T47D (cell line): ENCODE data around the gene CUL5.
"Not testable (repeated sequence)": the region's sequence is repeated elsewhere in the genome, so short reads cannot be mapped to it uniquely, and the experiment has no call there.

Experiments used
- DNase-seq, 2 experiments: peaks; one replicate each; pipeline versions ENCODE4 v3.0.0 to v3.0.0-alpha.2; 2011 to 2012; ENCODE audit warnings: low read depth in 1 of 2, low spot score in 1 of 2
- JUND ChIP-seq: IDR thresholded peaks from 2 replicates; pipeline ENCODE4 v1.6.1; 2012; ENCODE audit warnings: low read depth
- in situ Hi-C: cut with HindIII; loops from 2 replicates; pipeline ENCODE4 v1.10.0; 2016; ENCODE audit warnings: low sequenced_read_pairs, low pct_unique_long_range_greater_than_20kb

The CUL5 gene

GRCh38 chr11:108101090-108101775, 92.5 kb downstream of the CUL5 start:
- in situ Hi-C loops = no loop called here

GRCh38 chr11:108111126-108111525, 102.4 kb downstream of the CUL5 start:
- no peak for TF ChIP-seq JUND
- no peak for DNase-seq

More at GRCh38 chr11:108101090-108101775, 92.5 kb downstream of the CUL5 start:
- TF ChIP-seq JUND = no peak
- DNase-seq = no peak

GRCh38 chr11:108112057-108112456, 103.4 kb downstream of the CUL5 start:
- DNase-seq = no peak
- TF ChIP-seq JUND = no peak
- in situ Hi-C loops = no loop called here

More at GRCh38 chr11:108111126-108111525, 102.4 kb downstream of the CUL5 start:
- in situ Hi-C loops = no loop called here

- no peak for DNase-seq
- TF ChIP-seq JUND = no peak
- in situ Hi-C loops = no loop called here
Measured at GRCh38 chr11:108115500-108116140, 106.9 kb downstream of the CUL5 start.

GRCh38 chr11:108117746-108118371, 109.2 kb downstream of the CUL5 start:
- in situ Hi-C loops = no loop called here
- DNase-seq = peak; percentile 47 to 76
- TF ChIP-seq JUND = no peak

- in situ Hi-C loops, DNase-seq: not testable (repeated sequence)
Measured at GRCh38 chr11:108120936-108121273, 112.2 kb downstream of the CUL5 start.

GRCh38 chr11:108121274-108122155, 112.8 kb downstream of the CUL5 start, which contains the start of gene ACAT1:
Gene ACAT1, plus strand, starts transcription at chr11:108121567. Its CDS starts 40 bp downstream, at chr11:108121607.
- peak; percentile 93 to 97 for DNase-seq
- in situ Hi-C loops = no loop called here
- TF ChIP-seq JUND = no peak

- no peak for TF ChIP-seq JUND
- DNase-seq = peak in 1 of 2 experiments; percentile 36
- in situ Hi-C loops = no loop called here
Measured at GRCh38 chr11:108122166-108122628, 113.5 kb downstream of the CUL5 start.

- in situ Hi-C loops = no loop called here
- TF ChIP-seq JUND = no peak
- DNase-seq = no peak
Measured at GRCh38 chr11:108125096-108125495, 116.4 kb downstream of the CUL5 start.

- in situ Hi-C loops = no loop called here
- DNase-seq = no peak
- no peak for TF ChIP-seq JUND
Measured at GRCh38 chr11:108128772-108129171, 120.1 kb downstream of the CUL5 start.

GRCh38 chr11:108131993-108132392, 123.3 kb downstream of the CUL5 start:
- no peak for TF ChIP-seq JUND
- DNase-seq = no peak
- in situ Hi-C loops = no loop called here

- in situ Hi-C loops = not testable (repeated sequence)
Measured at GRCh38 chr11:108132993-108133538, 124.4 kb downstream of the CUL5 start.

More at GRCh38 chr11:108132993-108133538, 124.4 kb downstream of the CUL5 start:
- DNase-seq = not testable (repeated sequence)
